ENCODE measurements around the gene PRKG2. TPM values are rescaled to one million over a fixed set of nuclear protein-coding genes. Genes with fewer than 3 reads are reported as not detected.

The PRKG2 gene
- total RNA-seq, 1 donor from 2014 or later, result under 0.01 TPM

Other genes with a start within 250 kb of the PRKG2 start
- gene BMP3, start 184.5 kb downstream of the PRKG2 start, total RNA-seq, result 1.6 TPM